KOPT-K1 (cell line): ENCODE measurements around the gene SMAD7.

ENCODE experiments used
- H3K27ac ChIP-seq: fragments of 200-600 bp; sonication (generic); 2 replicates; pipeline ENCODE4 v1.5.1; 2016; ENCODE audit warnings: antibody characterized with exemption, mild to moderate bottlenecking, low read depth, low read length; ENCODE audit not compliant: poor library complexity, severe bottlenecking
- H3K36me3 ChIP-seq: fragments of 200-600 bp; sonication (generic); 2 replicates; pipeline ENCODE4 v1.5.1; 2017; ENCODE audit warnings: antibody characterized with exemption, mild to moderate bottlenecking, low read length, moderate library complexity; ENCODE audit not compliant: insufficient read depth
- H3K9me3 ChIP-seq: fragments of 200-600 bp; sonication (generic); 2 replicates; pipeline ENCODE4 v1.5.1; 2017; ENCODE audit warnings: antibody characterized with exemption, low read length, mild to moderate bottlenecking; ENCODE audit not compliant: insufficient read depth, poor library complexity, severe bottlenecking

The SMAD7 gene

GRCh38 chr18:48950536-48951447 lies at the start of gene SMAD7:
SMAD7 (minus strand) TSS chr18:48950965; CDS start chr18:48950424, 541 bp downstream.
- H3K9me3 ChIP-seq: no peaks in the 10 kb centered on the region
- H3K27ac ChIP-seq: no peak within 1 kb of the TSS
- H3K36me3 ChIP-seq: no peaks in the 10 kb centered on the region

- Histone ChIP-seq H3K36me3 (no peaks in the 10 kb centered on the region), H3K9me3 (no peaks in the 10 kb centered on the region), H3K27ac (no peak overlapping the region)
Observed at GRCh38 chr18:48999569-48999968, 48.8 kb upstream of the SMAD7 start.

GRCh38 chr18:48997985-48998831 lies 47.4 kb upstream of the SMAD7 start:
- H3K36me3 ChIP-seq: no peaks in the 10 kb centered on the region
- H3K9me3 ChIP-seq: no peaks in the 10 kb centered on the region
- no peak overlapping the region for H3K27ac ChIP-seq

- Histone ChIP-seq H3K36me3 (no peaks in the 10 kb centered on the region), H3K27ac (no peak overlapping the region), H3K9me3 (no peaks in the 10 kb centered on the region)
Observed at GRCh38 chr18:48997681-48997984, 46.9 kb upstream of the SMAD7 start.

GRCh38 chr18:48996901-48997463 lies 46.2 kb upstream of the SMAD7 start:
- H3K36me3 ChIP-seq: no peaks in the 10 kb centered on the region
- no peaks in the 10 kb centered on the region for H3K9me3 ChIP-seq
- no peak overlapping the region for H3K27ac ChIP-seq

GRCh38 chr18:48996041-48996440 lies 45.3 kb upstream of the SMAD7 start:
- no peaks in the 10 kb centered on the region for H3K9me3 ChIP-seq
- no peak overlapping the region for H3K27ac ChIP-seq
- no peaks in the 10 kb centered on the region for H3K36me3 ChIP-seq

GRCh38 chr18:48994926-48995835 lies 44.4 kb upstream of the SMAD7 start:
- Histone ChIP-seq H3K27ac (no peak overlapping the region), H3K36me3 (no peaks in the 10 kb centered on the region), H3K9me3 (no peaks in the 10 kb centered on the region)

- Histone ChIP-seq H3K27ac (no peak overlapping the region), H3K36me3 (no peaks in the 10 kb centered on the region), H3K9me3 (no peaks in the 10 kb centered on the region)
Observed at GRCh38 chr18:48994044-48994651, 43.4 kb upstream of the SMAD7 start.

- no peaks in the 10 kb centered on the region for H3K36me3 ChIP-seq
- H3K9me3 ChIP-seq: no peaks in the 10 kb centered on the region
- H3K27ac ChIP-seq: no peak overlapping the region
Observed at GRCh38 chr18:48993586-48993985, 42.8 kb upstream of the SMAD7 start.

- Histone ChIP-seq H3K9me3 (no peaks in the 10 kb centered on the region), H3K36me3 (no peaks in the 10 kb centered on the region), H3K27ac (no peak overlapping the region)
Observed at GRCh38 chr18:48992791-48993555, 42.2 kb upstream of the SMAD7 start.

- H3K27ac ChIP-seq: no peak overlapping the region
Observed at GRCh38 chr18:48992133-48992532, 41.4 kb upstream of the SMAD7 start.

GRCh38 chr18:48991676-48992075 lies 40.9 kb upstream of the SMAD7 start:
- Histone ChIP-seq H3K27ac (no peak overlapping the region), H3K9me3 (no peaks in the 10 kb centered on the region), H3K36me3 (no peaks in the 10 kb centered on the region)

More at GRCh38 chr18:48992133-48992532, 41.4 kb upstream of the SMAD7 start:
- Histone ChIP-seq H3K9me3 (no peaks in the 10 kb centered on the region), H3K36me3 (no peaks in the 10 kb centered on the region)

- H3K27ac ChIP-seq: no peak overlapping the region
- no peaks in the 10 kb centered on the region for H3K36me3 ChIP-seq
- H3K9me3 ChIP-seq: no peaks in the 10 kb centered on the region
Observed at GRCh38 chr18:48991319-48991660, 40.5 kb upstream of the SMAD7 start.
